DOHH2 (cell line): ENCODE data around the gene TDRD7.
"Not testable (repeated sequence)": the region's sequence is repeated elsewhere in the genome, so short reads cannot be mapped to it uniquely, and the experiment has no call there.

Experiments
- CTCF ChIP-seq: fragments of 200-600 bp; sonication (generic); IDR thresholded peaks from one replicate; pipeline ENCODE4 v1.5.1; 2014; ENCODE audit warnings: antibody characterized with exemption, mild to moderate bottlenecking, low read depth, low read length; ENCODE audit not compliant: poor library complexity, severe bottlenecking
- EZH2phosphoT487 ChIP-seq: fragments of 200-600 bp; sonication (generic); IDR thresholded peaks from 2 replicates; pipeline ENCODE4 v1.6.1; 2017; ENCODE audit warnings: borderline replicate concordance, mild to moderate bottlenecking, antibody characterized with exemption, low read length, moderate library complexity, mixed read lengths

GRCh38 chr9:97456841-97457240 lies 44.9 kb downstream of the TDRD7 start:
- not testable (repeated sequence) for TF ChIP-seq CTCF, EZH2phosphoT487
